SK-N-SH treated with all-trans-retinoic acid at 6 μM for 48 hours (cell line): ENCODE results near the gene LRRFIP1.

Experiments
- ATAC-seq: fragments of 200-7000 bp; cut with Tn5 transposase; 3 replicates; pipeline ENCODE4 v1.9.1; 2020; ENCODE audit warnings: mild to moderate bottlenecking, moderate library complexity
- ARNTL ChIP-seq: fragments of 450-650 bp; formaldehyde crosslinking; IDR thresholded peaks from 2 replicates; pipeline ENCODE4 v1.5.0; 2020; ENCODE audit warnings: low read depth, mild to moderate bottlenecking, moderate library complexity, borderline replicate concordance
- BACH2 ChIP-seq: fragments of 250-450 bp; sonication (Bioruptor Pico); IDR thresholded peaks from 2 replicates; pipeline ENCODE4 v1.9.0; 2021; ENCODE audit warnings: mild to moderate bottlenecking, borderline replicate concordance
- CREB5 ChIP-seq: fragments of 250-450 bp; sonication (Bioruptor Pico); IDR thresholded peaks from 2 replicates; pipeline ENCODE4 v1.5.1; 2020; ENCODE audit warnings: low read depth, mild to moderate bottlenecking, moderate library complexity
- CSRNP3 ChIP-seq: fragments of 250-450 bp; sonication (Bioruptor Pico); IDR thresholded peaks from 2 replicates; pipeline ENCODE4 v1.5.1; 2021; ENCODE audit warnings: mild to moderate bottlenecking, moderate library complexity
- ESRRG ChIP-seq: fragments of 250-450 bp; sonication (Bioruptor Pico); IDR thresholded peaks from 2 replicates; pipeline ENCODE4 v1.6.1; 2021; ENCODE audit warnings: mild to moderate bottlenecking
- GLIS3 ChIP-seq: fragments of 250-450 bp; sonication (Bioruptor Pico); IDR thresholded peaks from 2 replicates; pipeline ENCODE4 v1.5.0; 2020; ENCODE audit warnings: mild to moderate bottlenecking, moderate library complexity
- ISL1 ChIP-seq: fragments of 250-450 bp; sonication (Bioruptor Pico); IDR thresholded peaks from 2 replicates; pipeline ENCODE4 v2.1.2; 2022; ENCODE audit warnings: mild to moderate bottlenecking, moderate library complexity
- OSR1 ChIP-seq: fragments of 250-450 bp; sonication (Bioruptor Pico); IDR thresholded peaks from 2 replicates; pipeline ENCODE4 v1.8.0; 2022; ENCODE audit warnings: moderate library complexity, mild to moderate bottlenecking, inconsistent platforms
- PATZ1 ChIP-seq: fragments of 250-450 bp; sonication (Bioruptor Pico); IDR thresholded peaks from 2 replicates; pipeline ENCODE4 v1.8.0; 2020; ENCODE audit warnings: mild to moderate bottlenecking, moderate library complexity, borderline replicate concordance
- POU6F1 ChIP-seq: fragments of 250-450 bp; sonication (Bioruptor Pico); IDR thresholded peaks from 2 replicates; pipeline ENCODE4 v1.8.0; 2021; ENCODE audit warnings: low read depth, mild to moderate bottlenecking, moderate library complexity, borderline replicate concordance
- PPARA ChIP-seq: fragments of 250-450 bp; sonication (Bioruptor Pico); IDR thresholded peaks from 2 replicates; pipeline ENCODE4 v1.5.0; 2020; ENCODE audit warnings: mild to moderate bottlenecking, borderline replicate concordance
- RARB ChIP-seq: fragments of 250-450 bp; sonication (Bioruptor Pico); IDR thresholded peaks from 2 replicates; pipeline ENCODE4 v1.8.0; 2021; ENCODE audit warnings: mild to moderate bottlenecking, moderate library complexity
- TCF4 ChIP-seq: fragments of 250-450 bp; sonication (Bioruptor Pico); IDR thresholded peaks from 2 replicates; pipeline ENCODE4 v1.8.0; 2021; ENCODE audit warnings: mild to moderate bottlenecking, moderate library complexity, borderline replicate concordance
- TOX ChIP-seq: fragments of 250-450 bp; sonication (Bioruptor Pico); IDR thresholded peaks from 2 replicates; pipeline ENCODE4 v1.8.0; 2021; ENCODE audit warnings: mild to moderate bottlenecking, moderate library complexity, borderline replicate concordance
- TSHZ2 ChIP-seq: fragments of 250-450 bp; sonication (Bioruptor Pico); IDR thresholded peaks from 2 replicates; pipeline ENCODE4 v1.5.0; 2020; ENCODE audit warnings: mild to moderate bottlenecking, moderate library complexity
- ZC3H10 ChIP-seq: fragments of 250-450 bp; sonication (Bioruptor Pico); IDR thresholded peaks from 2 replicates; pipeline ENCODE4 v1.5.1; 2021; ENCODE audit warnings: mild to moderate bottlenecking, moderate library complexity
- ZFP3 ChIP-seq: fragments of 250-450 bp; sonication (Bioruptor Pico); IDR thresholded peaks from 2 replicates; pipeline ENCODE4 v1.5.0; 2020; ENCODE audit warnings: mild to moderate bottlenecking, moderate library complexity
- ZFP30 ChIP-seq: fragments of 450-650 bp; formaldehyde crosslinking; IDR thresholded peaks from 2 replicates; pipeline ENCODE4 v1.5.0; 2022; ENCODE audit warnings: mild to moderate bottlenecking, moderate library complexity
- ZNF565 ChIP-seq: fragments of 450-650 bp; formaldehyde crosslinking; conservative IDR thresholded peaks from 2 replicates; pipeline ENCODE4 v1.5.0; 2020; ENCODE audit warnings: low read depth, mild to moderate bottlenecking, moderate library complexity
- ZNF70 ChIP-seq: fragments of 450-650 bp; formaldehyde crosslinking; IDR thresholded peaks from 2 replicates; pipeline ENCODE4 v1.5.0; 2020; ENCODE audit warnings: mild to moderate bottlenecking, moderate library complexity
- ZNF8 ChIP-seq: fragments of 450-650 bp; formaldehyde crosslinking; IDR thresholded peaks from 2 replicates; pipeline ENCODE4 v1.5.0; 2020; ENCODE audit warnings: mild to moderate bottlenecking, moderate library complexity

The LRRFIP1 gene

GRCh38 chr2:237673130-237674001 lies 46.0 kb downstream of the LRRFIP1 start:
- TF ChIP-seq ARNTL = no peak
- no peak for TF ChIP-seq CSRNP3
- TF ChIP-seq ZFP30 (CRISPR knock-in tag) = no peak
- TF ChIP-seq OSR1 (CRISPR knock-in tag) = no peak
- no peak for TF ChIP-seq PPARA (CRISPR knock-in tag)
- no peak for TF ChIP-seq PATZ1 (CRISPR knock-in tag)
- no peak for TF ChIP-seq ZNF8 (CRISPR knock-in tag)
- no peak for TF ChIP-seq POU6F1 (CRISPR knock-in tag)
- no peak for TF ChIP-seq BACH2 (CRISPR knock-in tag)
- TF ChIP-seq ZFP3 (CRISPR knock-in tag) = no peak
- TF ChIP-seq TCF4 (CRISPR knock-in tag) = no peak
- TF ChIP-seq TSHZ2 (CRISPR knock-in tag) = no peak
- TF ChIP-seq ISL1 (CRISPR knock-in tag) = no peak
- no peak for TF ChIP-seq ZNF70 (CRISPR knock-in tag)
- TF ChIP-seq GLIS3 (CRISPR knock-in tag) = no peak
- no peak for TF ChIP-seq ESRRG (CRISPR knock-in tag)
- no peak for TF ChIP-seq RARB (CRISPR knock-in tag)
- no peak for TF ChIP-seq ZNF565 (CRISPR knock-in tag)
- peak; percentile 34 for ATAC-seq

- peak; percentile 92 for ATAC-seq
- no peak for TF ChIP-seq ZNF70 (CRISPR knock-in tag)
- TF ChIP-seq GLIS3 (CRISPR knock-in tag) = no peak
- no peak for TF ChIP-seq PPARA (CRISPR knock-in tag)
- no peak for TF ChIP-seq ZFP3 (CRISPR knock-in tag)
- no peak for TF ChIP-seq ZC3H10 (CRISPR knock-in tag)
- TF ChIP-seq CREB5 (CRISPR knock-in tag) = no peak
- no peak for TF ChIP-seq ISL1 (CRISPR knock-in tag)
- no peak for TF ChIP-seq TCF4 (CRISPR knock-in tag)
- no peak for TF ChIP-seq ARNTL
- no peak for TF ChIP-seq RARB (CRISPR knock-in tag)
- no peak for TF ChIP-seq OSR1 (CRISPR knock-in tag)
- TF ChIP-seq ZFP30 (CRISPR knock-in tag) = no peak
- no peak for TF ChIP-seq TOX (CRISPR knock-in tag)
- no peak for TF ChIP-seq PATZ1 (CRISPR knock-in tag)
- TF ChIP-seq BACH2 (CRISPR knock-in tag) = no peak
- TF ChIP-seq ZNF8 (CRISPR knock-in tag) = no peak
- TF ChIP-seq CSRNP3 = no peak
Observed at GRCh38 chr2:237674731-237675276, 47.4 kb downstream of the LRRFIP1 start.
